PC-9 (cell line): ENCODE results near the gene GNA15. TPM values are rescaled to one million over a fixed set of nuclear protein-coding genes. Genes with fewer than 3 reads are reported as not detected.

ENCODE experiments used
- BruUV-seq: library from RNA; stranded (reverse); fragments of 400-500 nt; replicated peaks from 2 replicates; lab custom pipeline; 2021; lab: Mats Ljungman, UMichigan
- CTCF ChIA-PET: fragments of 300-600 bp; sonication (Branson Sonifier 250); formaldehyde crosslinking; loops from one replicate; lab custom pipeline; 2022; ENCODE audit warnings: antibody characterized with exemption; lab: Charles Lee
- POLR2A ChIA-PET: fragments of 300-600 bp; sonication (Branson Sonifier 250); formaldehyde crosslinking; loops from one replicate; lab custom pipeline; 2022; ENCODE audit warnings: antibody characterized with exemption; ENCODE audit not compliant: unreplicated experiment; lab: Charles Lee
- DNase-seq, 2 experiments: peaks; one replicate each; pipeline versions ENCODE4 v3.0.0 to v3.0.0-alpha.2; 2015 to 2022; ENCODE audit warnings: mixed read lengths in 1 of 2
- H2AFZ ChIP-seq: fragments of 200-600 bp; sonication (generic); 2 replicates; pipeline ENCODE4 v1.8.1; 2017; ENCODE audit warnings: antibody characterized with exemption
- H3F3A ChIP-seq: fragments of 200-600 bp; sonication (generic); 2 replicates; pipeline ENCODE4 v1.8.1; 2017; ENCODE audit warnings: antibody characterized with exemption, mild to moderate bottlenecking, low read depth; ENCODE audit not compliant: insufficient read depth
- H3K27ac ChIP-seq: fragments of 200-600 bp; sonication (generic); 2 replicates; pipeline ENCODE4 v1.6.1; 2016; ENCODE audit warnings: mixed run types
- H3K27me3 ChIP-seq: fragments of 200-600 bp; sonication (generic); 2 replicates; pipeline ENCODE4 v1.6.1; 2016; ENCODE audit warnings: low read depth, mixed run types; ENCODE audit not compliant: insufficient read depth
- H3K36me3 ChIP-seq: fragments of 200-600 bp; sonication (generic); 2 replicates; pipeline ENCODE4 v1.6.1; 2016; ENCODE audit warnings: low read depth, mixed run types
- H3K4me1 ChIP-seq: fragments of 200-600 bp; sonication (generic); replicated peaks from 2 replicates; pipeline ENCODE4 v1.6.1; 2016; ENCODE audit warnings: mixed run types; ENCODE audit not compliant: insufficient read depth
- H3K4me2 ChIP-seq: fragments of 200-600 bp; sonication (generic); 2 replicates; pipeline ENCODE4 v1.6.1; 2017; ENCODE audit warnings: mixed run types
- H3K4me3 ChIP-seq: fragments of 200-600 bp; sonication (generic); 2 replicates; pipeline ENCODE4 v1.6.1; 2016; ENCODE audit warnings: mixed run types
- H3K79me2 ChIP-seq: fragments of 200-600 bp; sonication (generic); 2 replicates; pipeline ENCODE4 v1.6.1; 2017; ENCODE audit warnings: low read depth, mixed run types
- H3K9me2 ChIP-seq: fragments of 200-600 bp; sonication (generic); 2 replicates; pipeline ENCODE4 v1.8.1; 2017; ENCODE audit warnings: mild to moderate bottlenecking; ENCODE audit not compliant: insufficient read depth
- H3K9me3 ChIP-seq: fragments of 200-600 bp; sonication (generic); 2 replicates; pipeline ENCODE4 v1.8.1; 2016; ENCODE audit warnings: low read depth; ENCODE audit not compliant: insufficient read depth
- H4K20me1 ChIP-seq: fragments of 200-600 bp; sonication (generic); 2 replicates; pipeline ENCODE4 v1.8.1; 2017; ENCODE audit not compliant: insufficient read depth
- CTCF ChIP-seq: fragments of 200-600 bp; sonication (generic); conservative IDR thresholded peaks from 2 replicates; pipeline ENCODE4 v1.6.1; 2017; ENCODE audit warnings: mixed run types, antibody characterized with exemption, mild to moderate bottlenecking, moderate library complexity
- EZH2 ChIP-seq: fragments of 200-600 bp; sonication (generic); IDR thresholded peaks from 2 replicates; pipeline ENCODE4 v1.8.0; 2017; ENCODE audit warnings: antibody characterized with exemption, low read depth
- intact Hi-C: fragments of 100-400 bp; cut with micrococcal nuclease; formaldehyde crosslinking; loops from one replicate; pipeline ENCODE4 v1.10.0; 2022; ENCODE audit not compliant: unreplicated experiment
- total RNA-seq: library from RNA; stranded (reverse); gene quantifications from 2 replicates; pipeline ENCODE4 v1.2.3, GENCODE V29; 2021

GNA15 gene
- total RNA-seq, 1 experiment from 2014 or later, result 14.2 TPM

- H3K36me3 ChIP-seq, result no peaks in the 10 kb centered on the region
- H4K20me1 ChIP-seq, result no peaks in the 10 kb centered on the region
- H3K4me3 ChIP-seq, result no peak overlapping the region
- H3K9me2 ChIP-seq, result no peaks in the 10 kb centered on the region
- no peak overlapping the region for H2AFZ ChIP-seq
- H3K27ac ChIP-seq, result no peak overlapping the region
- no TSS peak for BruUV-seq
- no peaks in the 10 kb centered on the region for H3K27me3 ChIP-seq
- H3F3A ChIP-seq, result no peaks in the 10 kb centered on the region
- H3K4me1 ChIP-seq, result no peaks in the 10 kb centered on the region
- intact Hi-C loops, result no loop called here
- no peak for DNase-seq
- H3K79me2 ChIP-seq, result no peaks in the 10 kb centered on the region
- TF ChIP-seq CTCF, result no peak
- no peak for TF ChIP-seq EZH2
- no peak overlapping the region for H3K4me2 ChIP-seq
- ChIA-PET CTCF (no interaction called here), POLR2A (no interaction called here)
- no peaks in the 10 kb centered on the region for H3K9me3 ChIP-seq
These were observed 13.3 kb downstream of the GNA15 start for GRCh38 chr19:3149089-3149488.

GRCh38 chr19:3149526-3150505 lies 14.0 kb downstream of the GNA15 start:
- intact Hi-C loops, result no loop called here
- H3F3A ChIP-seq, result no peaks in the 10 kb centered on the region
- DNase-seq, result no peak
- H3K9me2 ChIP-seq, result no peaks in the 10 kb centered on the region
- H2AFZ ChIP-seq, result no peak overlapping the region
- H3K27ac ChIP-seq, result no peak overlapping the region
- H4K20me1 ChIP-seq, result no peaks in the 10 kb centered on the region
- no TSS peak for BruUV-seq
- no peak overlapping the region for H3K4me3 ChIP-seq
- no peaks in the 10 kb centered on the region for H3K27me3 ChIP-seq
- CTCF ChIA-PET, result no interaction called here
- H3K36me3 ChIP-seq, result no peaks in the 10 kb centered on the region
- TF ChIP-seq CTCF (no peak), EZH2 (no peak)
- H3K4me2 ChIP-seq, result no peak overlapping the region
- POLR2A ChIA-PET, result no interaction called here
- no peaks in the 10 kb centered on the region for H3K4me1 ChIP-seq
- H3K79me2 ChIP-seq, result no peaks in the 10 kb centered on the region
- no peaks in the 10 kb centered on the region for H3K9me3 ChIP-seq

- Histone ChIP-seq H3K9me2 (no peaks in the 10 kb centered on the region), H3K27ac (no peak overlapping the region), H3K4me2 (no peak overlapping the region), H3K9me3 (no peaks in the 10 kb centered on the region), H3K27me3 (no peaks in the 10 kb centered on the region), H3F3A (no peaks in the 10 kb centered on the region), H3K4me3 (no peak overlapping the region), H3K4me1 (no peaks in the 10 kb centered on the region), H4K20me1 (no peaks in the 10 kb centered on the region), H2AFZ (no peak overlapping the region), H3K36me3 (no peaks in the 10 kb centered on the region), H3K79me2 (no peaks in the 10 kb centered on the region)
- no TSS peak for BruUV-seq
- POLR2A ChIA-PET, result no interaction called here
- CTCF ChIA-PET, result no interaction called here
- TF ChIP-seq CTCF (no peak), EZH2 (no peak)
- no peak for DNase-seq
- intact Hi-C loops, result no loop called here
These were observed 15.0 kb downstream of the GNA15 start for GRCh38 chr19:3150739-3151329.
